ENCODE measurements around the gene COG1.

- TF ChIP-seq CTCF (IDR thresholded peaks at IDR 0.05; ENCODE audit: extremely low read depth in 1 of 2, insufficient read depth in 1 of 2, low read depth in 1 of 2, low read length in 2 of 2): no peak
- no peak for TF ChIP-seq MAX (IDR thresholded peaks at IDR 0.05; ENCODE audit: insufficient read depth, insufficient read length)
- no peak for TF ChIP-seq MYC (IDR thresholded peaks at IDR 0.05; ENCODE audit: low read depth, low read length)
- no peak for TF ChIP-seq JUN (IDR thresholded peaks at IDR 0.05; ENCODE audit: borderline replicate concordance, insufficient read depth, insufficient read length, low read depth)
These were observed 7.6 kb downstream of the COG1 start for GRCh38 chr17:73200476-73200875.

Data from endothelial cell of umbilical vein (primary cell).